ENCODE measurements around the gene GPR137.
"Not testable (repeated sequence)": the region's sequence is repeated elsewhere in the genome, so short reads cannot be mapped to it uniquely, and the experiment has no call there.

- not testable (repeated sequence) for TF ChIP-seq CTCF (conservative IDR thresholded peaks at IDR 0.05; ENCODE audit: low read depth in 2 of 2); EZH2 (IDR thresholded peaks at IDR 0.05; ENCODE audit: low read depth, unreplicated experiment); POLR2AphosphoS5 (IDR thresholded peaks at IDR 0.05; ENCODE audit: low read depth); EZH2phosphoT487 (IDR thresholded peaks at IDR 0.05; ENCODE audit: unreplicated experiment); NANOG (IDR thresholded peaks at IDR 0.05; ENCODE audit: borderline replicate concordance)
- TF ChIP-seq, protein P1, sequence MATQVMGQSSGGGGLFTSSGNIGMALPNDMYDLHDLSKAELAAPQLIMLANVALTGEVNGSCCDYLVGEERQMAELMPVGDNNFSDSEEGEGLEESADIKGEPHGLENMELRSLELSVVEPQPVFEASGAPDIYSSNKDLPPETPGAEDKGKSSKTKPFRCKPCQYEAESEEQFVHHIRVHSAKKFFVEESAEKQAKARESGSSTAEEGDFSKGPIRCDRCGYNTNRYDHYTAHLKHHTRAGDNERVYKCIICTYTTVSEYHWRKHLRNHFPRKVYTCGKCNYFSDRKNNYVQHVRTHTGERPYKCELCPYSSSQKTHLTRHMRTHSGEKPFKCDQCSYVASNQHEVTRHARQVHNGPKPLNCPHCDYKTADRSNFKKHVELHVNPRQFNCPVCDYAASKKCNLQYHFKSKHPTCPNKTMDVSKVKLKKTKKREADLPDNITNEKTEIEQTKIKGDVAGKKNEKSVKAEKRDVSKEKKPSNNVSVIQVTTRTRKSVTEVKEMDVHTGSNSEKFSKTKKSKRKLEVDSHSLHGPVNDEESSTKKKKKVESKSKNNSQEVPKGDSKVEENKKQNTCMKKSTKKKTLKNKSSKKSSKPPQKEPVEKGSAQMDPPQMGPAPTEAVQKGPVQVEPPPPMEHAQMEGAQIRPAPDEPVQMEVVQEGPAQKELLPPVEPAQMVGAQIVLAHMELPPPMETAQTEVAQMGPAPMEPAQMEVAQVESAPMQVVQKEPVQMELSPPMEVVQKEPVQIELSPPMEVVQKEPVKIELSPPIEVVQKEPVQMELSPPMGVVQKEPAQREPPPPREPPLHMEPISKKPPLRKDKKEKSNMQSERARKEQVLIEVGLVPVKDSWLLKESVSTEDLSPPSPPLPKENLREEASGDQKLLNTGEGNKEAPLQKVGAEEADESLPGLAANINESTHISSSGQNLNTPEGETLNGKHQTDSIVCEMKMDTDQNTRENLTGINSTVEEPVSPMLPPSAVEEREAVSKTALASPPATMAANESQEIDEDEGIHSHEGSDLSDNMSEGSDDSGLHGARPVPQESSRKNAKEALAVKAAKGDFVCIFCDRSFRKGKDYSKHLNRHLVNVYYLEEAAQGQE (IDR thresholded peaks at IDR 0.05; ENCODE audit: unreplicated experiment): not testable (repeated sequence)
Measured at GRCh38 chr11:64323984-64324383, 38.3 kb downstream of the GPR137 start.

Measured in GM23338 (cell line).